Muscle layer of duodenum (tissue), 2 donors: ENCODE results near the gene PAQR8.

ENCODE experiments used
- H3K27ac ChIP-seq: one replicate; pipeline ENCODE4 v1.7.0; 2013; ENCODE audit warnings: mild to moderate bottlenecking, low read length
- H3K27me3 ChIP-seq: one replicate; pipeline ENCODE4 v1.7.0; 2013; ENCODE audit warnings: low read depth, mild to moderate bottlenecking, control low read depth, low read length
- H3K36me3 ChIP-seq, 2 donors: one replicate each; pipeline ENCODE4 v1.7.0; 2013; ENCODE audit warnings: low read length in 2 of 2, control low read depth in 1 of 2, mild to moderate bottlenecking in 1 of 2; ENCODE audit not compliant: insufficient read depth in 2 of 2, control insufficient read depth in 1 of 2
- H3K4me1 ChIP-seq, 2 donors: one replicate each; pipeline ENCODE4 v1.7.0; 2013; ENCODE audit warnings: low read length in 2 of 2, mild to moderate bottlenecking in 2 of 2, control low read depth in 1 of 2, moderate library complexity in 1 of 2; ENCODE audit not compliant: insufficient read depth in 2 of 2, control insufficient read depth in 1 of 2
- H3K4me3 ChIP-seq, 2 donors: one replicate each; pipeline ENCODE4 v1.7.0; 2013; ENCODE audit warnings: low read length in 2 of 2, low read depth in 1 of 2, mild to moderate bottlenecking in 1 of 2
- H3K9me3 ChIP-seq, 2 donors: one replicate each; pipeline ENCODE4 v1.7.0; 2013; ENCODE audit warnings: low read length in 2 of 2, control low read depth in 1 of 2, mild to moderate bottlenecking in 1 of 2; ENCODE audit not compliant: control insufficient read depth in 1 of 2
- donor health status: healthy.

Gene PAQR8

GRCh38 chr6:52352239-52353018 lies 9.5 kb upstream of the PAQR8 start:
- Histone ChIP-seq H3K27ac (peak overlapping the region; percentile 19), H3K4me3 (no peak overlapping the region)

GRCh38 chr6:52356017-52356416 lies 5.9 kb upstream of the PAQR8 start:
- no peaks in the 10 kb centered on the region for H3K27me3 ChIP-seq
- H3K27ac ChIP-seq: no peak overlapping the region

More at GRCh38 chr6:52352239-52353018, 9.5 kb upstream of the PAQR8 start:
- H3K36me3 ChIP-seq: no peaks in the 10 kb centered on the region
- peaks cover 5 to 14% of the 10 kb centered on the region in 2 donors for H3K4me1 ChIP-seq
- H3K27me3 ChIP-seq: no peaks in the 10 kb centered on the region
- H3K9me3 ChIP-seq: no peaks in the 10 kb centered on the region

GRCh38 chr6:52359403-52359802 lies 2.5 kb upstream of the PAQR8 start:
- Histone ChIP-seq H3K36me3 (no peaks in the 10 kb centered on the region), H3K27ac (no peak overlapping the region), H3K4me3 (no peak overlapping the region), H3K4me1 (peaks cover 6 to 25% of the 10 kb centered on the region in 2 donors), H3K9me3 (no peaks in the 10 kb centered on the region), H3K27me3 (no peaks in the 10 kb centered on the region)

More at GRCh38 chr6:52356017-52356416, 5.9 kb upstream of the PAQR8 start:
- Histone ChIP-seq H3K4me1 (peaks cover 12 to 14% of the 10 kb centered on the region in 2 donors), H3K4me3 (no peak overlapping the region), H3K9me3 (no peaks in the 10 kb centered on the region), H3K36me3 (no peaks in the 10 kb centered on the region)

GRCh38 chr6:52360028-52360427 lies 1.9 kb upstream of the PAQR8 start:
- H3K4me1 ChIP-seq: peaks cover 6 to 31% of the 10 kb centered on the region in 2 donors
- H3K4me3 ChIP-seq: no peak overlapping the region
- H3K9me3 ChIP-seq: no peaks in the 10 kb centered on the region
- H3K27ac ChIP-seq: peak overlapping the region; percentile 21
- H3K27me3 ChIP-seq: no peaks in the 10 kb centered on the region
- H3K36me3 ChIP-seq: no peaks in the 10 kb centered on the region

DNA sequence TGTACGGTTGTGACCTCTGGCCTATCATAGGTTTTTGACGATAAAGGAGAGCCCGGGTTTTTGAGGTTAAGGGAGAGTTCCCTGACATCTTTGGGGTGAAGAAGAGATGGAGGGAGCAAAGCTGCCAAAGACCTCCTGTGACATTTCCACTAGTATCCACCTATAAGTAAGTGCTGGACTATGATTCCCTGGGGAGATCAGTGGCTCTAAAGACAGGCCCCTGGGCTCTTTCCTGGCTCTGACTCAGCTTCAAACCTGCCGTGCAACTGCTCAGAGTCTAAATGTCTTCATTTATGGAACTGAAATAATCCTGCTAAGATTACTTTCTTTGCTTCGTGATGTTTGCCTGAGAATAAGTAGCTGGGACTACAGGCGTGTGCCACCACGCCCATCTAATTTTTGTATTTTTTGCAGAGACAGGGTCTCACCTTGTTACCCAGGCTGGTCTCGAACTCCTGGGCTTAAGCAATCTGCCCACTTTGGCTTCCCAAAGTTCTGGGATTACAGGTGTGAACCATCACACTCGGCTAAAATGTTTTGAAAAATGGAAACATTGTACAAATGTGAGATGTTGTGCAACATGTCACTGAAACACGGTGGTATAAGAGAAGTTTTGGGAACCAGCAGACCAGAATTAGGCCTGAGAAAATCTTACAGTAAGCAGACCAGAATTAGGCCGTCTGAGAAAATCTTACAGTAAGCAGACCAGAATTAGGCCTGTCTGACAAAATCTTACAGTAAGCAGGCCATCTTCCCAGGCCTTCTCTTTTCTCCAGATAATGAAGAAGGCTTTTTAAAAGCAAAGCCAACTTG lies 1.1 kb upstream of the PAQR8 start:
- H3K4me1 ChIP-seq: peaks cover 6 to 33% of the 10 kb centered on the region in 2 donors
- H3K27ac ChIP-seq: peak overlapping the region; percentile 88
- H3K36me3 ChIP-seq: no peaks in the 10 kb centered on the region
- no peaks in the 10 kb centered on the region for H3K9me3 ChIP-seq
- peak overlapping the region in 1 of 2 donors; percentile 72 for H3K4me3 ChIP-seq
- H3K27me3 ChIP-seq: no peaks in the 10 kb centered on the region

DNA sequence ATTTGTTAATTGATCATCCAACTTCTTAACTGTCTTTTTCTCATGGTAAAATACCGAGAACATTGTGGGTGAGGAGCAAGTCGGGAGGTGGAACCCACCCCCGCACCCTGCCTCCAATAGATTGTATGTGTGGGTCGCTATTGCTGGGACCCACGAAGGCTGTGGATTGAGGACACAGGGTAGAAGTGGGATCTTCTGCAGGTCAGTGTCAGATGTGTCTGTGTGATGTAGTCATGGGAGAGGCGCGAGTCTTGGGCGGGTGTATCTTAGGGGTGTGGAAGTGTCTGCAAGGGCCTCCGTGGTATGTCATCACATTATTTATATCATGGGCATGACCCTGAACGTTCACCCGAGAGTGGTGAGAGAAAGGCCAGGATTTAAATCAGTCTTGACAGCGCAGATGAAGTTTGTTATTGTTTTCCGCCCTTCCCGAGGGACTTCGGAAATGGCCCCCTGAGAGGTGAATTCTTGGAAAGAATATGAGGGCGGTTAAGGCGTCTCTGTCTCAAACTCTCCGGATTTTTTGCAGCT lies 472 bp upstream of the PAQR8 start:
- no peaks in the 10 kb centered on the region for H3K9me3 ChIP-seq
- no peaks in the 10 kb centered on the region for H3K36me3 ChIP-seq
- H3K27ac ChIP-seq: peak overlapping the region; percentile 88
- peak overlapping the region; percentile 72 to 80 for H3K4me3 ChIP-seq
- H3K27me3 ChIP-seq: no peaks in the 10 kb centered on the region
- peaks cover 6 to 33% of the 10 kb centered on the region in 2 donors for H3K4me1 ChIP-seq

GRCh38 chr6:52362443-52363227 lies 684 bp downstream of the PAQR8 start:
- H3K27ac ChIP-seq: peak overlapping the region; percentile 73
- H3K4me1 ChIP-seq: peaks cover 6 to 33% of the 10 kb centered on the region in 2 donors
- H3K4me3 ChIP-seq: peak overlapping the region; percentile 72 to 90
- H3K9me3 ChIP-seq: no peaks in the 10 kb centered on the region
- H3K36me3 ChIP-seq: no peaks in the 10 kb centered on the region
- H3K27me3 ChIP-seq: no peaks in the 10 kb centered on the region

- Histone ChIP-seq H3K4me3 (peak overlapping the region; percentile 72 to 90), H3K4me1 (peaks cover 6 to 33% of the 10 kb centered on the region in 2 donors), H3K27me3 (no peaks in the 10 kb centered on the region), H3K36me3 (peaks cover 0 to 6% of the 10 kb centered on the region in 2 donors), H3K27ac (no peak overlapping the region), H3K9me3 (no peaks in the 10 kb centered on the region)
Observed at GRCh38 chr6:52363228-52363867, 1.4 kb downstream of the PAQR8 start.

GRCh38 chr6:52364480-52365166 lies 2.7 kb downstream of the PAQR8 start:
- Histone ChIP-seq H3K27me3 (no peaks in the 10 kb centered on the region), H3K4me1 (peaks cover 6 to 33% of the 10 kb centered on the region in 2 donors), H3K36me3 (peaks cover 0 to 8% of the 10 kb centered on the region in 2 donors), H3K9me3 (no peaks in the 10 kb centered on the region), H3K27ac (no peak overlapping the region), H3K4me3 (no peak overlapping the region)

DNA sequence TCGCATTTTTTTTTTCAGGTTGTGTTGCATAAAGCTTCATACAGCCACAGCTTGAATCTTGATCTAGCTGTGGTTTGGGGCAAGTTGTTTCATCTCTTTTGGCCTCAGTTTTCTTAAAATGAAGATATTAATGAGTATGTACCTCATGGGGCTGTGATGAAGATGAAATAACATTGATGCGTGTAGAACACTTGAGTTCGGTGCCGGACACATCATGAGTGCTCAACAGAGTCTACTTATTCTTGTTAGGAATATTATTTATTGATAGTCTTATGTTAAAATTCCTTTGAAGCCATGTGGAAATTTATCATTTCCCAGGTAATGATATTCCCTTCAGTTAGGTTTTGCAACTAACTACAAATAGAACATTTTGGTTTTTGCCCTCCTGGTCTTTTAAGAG lies 3.4 kb downstream of the PAQR8 start:
- Histone ChIP-seq H3K27ac (no peak overlapping the region), H3K4me3 (no peak overlapping the region), H3K36me3 (peaks cover 0 to 8% of the 10 kb centered on the region in 2 donors), H3K9me3 (no peaks in the 10 kb centered on the region), H3K4me1 (peaks cover 6 to 33% of the 10 kb centered on the region in 2 donors), H3K27me3 (no peaks in the 10 kb centered on the region)
